ENCODE results near the gene SLC13A2.

- TF ChIP-seq EZH2 (IDR thresholded peaks at IDR 0.05; ENCODE audit: insufficient read depth, low read length): no peak
- no peak for TF ChIP-seq CTCF (IDR thresholded peaks at IDR 0.05; ENCODE audit: insufficient read depth, low read depth, low read length)
Observed at GRCh38 chr17:28540231-28540630, 66.8 kb downstream of the SLC13A2 start.

All from astrocyte (in vitro differentiated cells and primary cell).